OCI-LY3 (cell line): ENCODE results near the gene SPRED1.

Experiments used
- EZH2phosphoT487 ChIP-seq: fragments of 200-600 bp; shearing (Covaris generic); IDR thresholded peaks from 2 replicates; pipeline ENCODE4 v1.6.1; 2018; ENCODE audit warnings: antibody characterized with exemption, mixed run types, low read depth
- TF ChIP-seq, protein P1 (sequence below): fragments of 200-600, 300-600 bp; sonication (generic); IDR thresholded peaks from 2 replicates; pipeline ENCODE4 v1.5.1; 2014; ENCODE audit warnings: antibody characterized with exemption, low read length, low read depth

GRCh38 chr15:38391191-38391590, 138.6 kb downstream of the SPRED1 start:
- TF ChIP-seq, protein P1, sequence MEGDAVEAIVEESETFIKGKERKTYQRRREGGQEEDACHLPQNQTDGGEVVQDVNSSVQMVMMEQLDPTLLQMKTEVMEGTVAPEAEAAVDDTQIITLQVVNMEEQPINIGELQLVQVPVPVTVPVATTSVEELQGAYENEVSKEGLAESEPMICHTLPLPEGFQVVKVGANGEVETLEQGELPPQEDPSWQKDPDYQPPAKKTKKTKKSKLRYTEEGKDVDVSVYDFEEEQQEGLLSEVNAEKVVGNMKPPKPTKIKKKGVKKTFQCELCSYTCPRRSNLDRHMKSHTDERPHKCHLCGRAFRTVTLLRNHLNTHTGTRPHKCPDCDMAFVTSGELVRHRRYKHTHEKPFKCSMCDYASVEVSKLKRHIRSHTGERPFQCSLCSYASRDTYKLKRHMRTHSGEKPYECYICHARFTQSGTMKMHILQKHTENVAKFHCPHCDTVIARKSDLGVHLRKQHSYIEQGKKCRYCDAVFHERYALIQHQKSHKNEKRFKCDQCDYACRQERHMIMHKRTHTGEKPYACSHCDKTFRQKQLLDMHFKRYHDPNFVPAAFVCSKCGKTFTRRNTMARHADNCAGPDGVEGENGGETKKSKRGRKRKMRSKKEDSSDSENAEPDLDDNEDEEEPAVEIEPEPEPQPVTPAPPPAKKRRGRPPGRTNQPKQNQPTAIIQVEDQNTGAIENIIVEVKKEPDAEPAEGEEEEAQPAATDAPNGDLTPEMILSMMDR = no peak
- TF ChIP-seq EZH2phosphoT487 = no peak
